HG02798 (cell line): ENCODE measurements around the gene OTULINL.

Source experiments
- ATAC-seq: cut with Tn5 transposase; IDR thresholded peaks from one replicate; pipeline ENCODE4 v1.9.1; 2021; ENCODE audit warnings: mild to moderate bottlenecking; ENCODE audit not compliant: unreplicated experiment, poor library complexity

Gene OTULINL

DNA sequence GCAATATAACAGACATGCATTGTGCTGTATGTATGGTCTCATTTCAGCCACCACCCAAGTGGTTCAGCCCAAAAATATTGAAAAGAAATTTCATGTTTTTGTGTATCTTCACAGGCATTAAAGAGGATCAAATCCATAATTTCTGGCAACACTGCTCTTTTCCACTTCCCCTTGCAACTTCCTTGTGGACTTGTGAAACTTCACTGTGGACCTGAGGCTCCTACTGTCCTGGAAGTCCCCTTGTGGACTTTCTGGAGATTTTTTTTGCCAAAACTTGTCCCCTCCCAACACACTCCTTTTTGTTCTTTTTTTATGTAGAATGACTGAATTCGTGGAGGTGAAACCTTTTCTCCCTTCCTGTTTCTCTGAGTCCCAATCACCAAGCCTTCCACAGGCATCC is 14.3 kb downstream of the OTULINL start:
- ATAC-seq = no peak

DNA sequence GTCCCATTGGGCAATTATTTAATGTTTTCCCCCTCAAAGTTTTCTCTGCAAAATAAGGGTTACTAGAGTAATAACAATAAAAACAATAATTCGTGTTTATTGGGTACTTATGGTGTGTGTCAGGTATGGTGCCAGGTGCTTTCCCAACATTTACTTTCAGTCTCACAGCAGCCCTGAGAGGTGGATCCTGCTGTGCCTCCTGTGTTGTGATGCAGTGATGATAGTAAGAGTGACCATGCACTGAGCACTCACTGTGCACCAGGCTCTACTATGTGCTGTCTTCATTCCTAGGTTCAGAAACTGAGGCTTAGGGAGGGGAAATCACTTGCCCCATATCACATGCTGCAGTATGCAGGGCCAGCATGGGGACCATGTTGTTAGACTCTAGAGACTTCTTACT is 15.5 kb downstream of the OTULINL start:
- ATAC-seq = no peak

DNA sequence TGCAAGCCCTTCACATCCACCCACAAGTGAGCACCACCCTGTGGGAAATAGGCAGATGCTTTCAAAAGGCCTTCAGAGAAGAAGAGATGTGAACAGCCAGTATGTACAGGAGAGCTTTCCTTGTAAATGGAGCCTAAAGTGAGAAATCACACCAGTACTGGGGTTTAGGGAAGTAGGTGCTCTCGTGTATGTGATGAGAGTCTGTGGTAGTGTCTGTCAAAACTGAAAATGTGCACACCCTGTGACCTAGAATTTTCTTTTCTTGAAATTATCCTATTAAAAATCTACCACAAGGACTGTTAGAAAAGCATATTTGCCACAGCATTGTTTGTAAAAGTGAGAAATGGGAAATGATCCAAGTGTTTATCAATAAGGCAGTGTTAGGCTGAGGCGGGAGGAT is 16.6 kb downstream of the OTULINL start:
- no peak for ATAC-seq

DNA sequence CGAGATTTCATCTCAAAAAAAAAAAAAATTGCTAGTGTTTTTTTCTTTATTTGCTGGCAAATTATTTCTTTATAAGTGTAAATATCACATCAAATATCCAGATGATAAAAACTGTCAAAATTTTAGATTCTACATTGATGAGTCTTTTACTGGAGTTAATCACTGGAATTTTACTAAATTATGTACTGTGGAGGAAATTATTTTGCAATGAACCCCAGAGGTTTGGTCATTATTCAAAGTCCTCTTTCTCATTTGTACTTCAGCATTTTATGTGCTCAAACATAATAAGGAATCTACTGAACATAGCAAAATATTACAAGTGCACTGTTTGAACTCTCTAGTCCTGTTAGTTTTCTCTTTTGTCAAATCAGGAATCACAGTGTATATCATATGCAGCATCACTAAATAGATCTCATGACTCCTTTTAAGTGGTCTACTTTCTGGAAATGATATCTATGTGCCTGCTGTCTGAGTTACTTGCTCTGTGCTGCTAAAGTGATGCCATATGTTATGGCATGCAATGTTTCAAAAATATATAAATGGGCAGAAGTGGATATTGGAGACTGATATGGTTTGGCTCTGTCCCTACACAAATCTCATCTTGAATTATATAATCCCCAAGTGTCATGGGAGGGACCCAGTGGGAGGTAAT is 18.0 kb downstream of the OTULINL start:
- no peak for ATAC-seq

DNA sequence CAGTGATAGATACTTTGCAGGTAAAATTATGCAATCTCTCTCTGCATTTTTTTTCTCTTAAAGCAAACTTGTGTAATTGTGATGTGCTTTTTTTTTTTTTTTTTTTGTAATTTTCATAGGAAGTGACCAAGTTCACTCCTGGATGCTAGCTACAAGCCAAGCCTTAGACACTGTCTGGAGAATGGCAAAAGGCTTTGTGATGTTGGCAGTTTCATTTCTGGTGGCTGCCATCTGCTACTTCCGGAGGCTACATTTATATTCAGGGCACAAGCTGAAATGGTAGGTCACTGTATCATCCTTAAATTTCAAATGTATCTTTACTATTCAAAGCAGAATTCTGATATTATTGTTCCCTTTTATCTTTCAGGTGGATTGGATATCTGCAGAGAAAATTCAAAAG is 19.3 kb downstream of the OTULINL start:
- ATAC-seq = no peak

DNA sequence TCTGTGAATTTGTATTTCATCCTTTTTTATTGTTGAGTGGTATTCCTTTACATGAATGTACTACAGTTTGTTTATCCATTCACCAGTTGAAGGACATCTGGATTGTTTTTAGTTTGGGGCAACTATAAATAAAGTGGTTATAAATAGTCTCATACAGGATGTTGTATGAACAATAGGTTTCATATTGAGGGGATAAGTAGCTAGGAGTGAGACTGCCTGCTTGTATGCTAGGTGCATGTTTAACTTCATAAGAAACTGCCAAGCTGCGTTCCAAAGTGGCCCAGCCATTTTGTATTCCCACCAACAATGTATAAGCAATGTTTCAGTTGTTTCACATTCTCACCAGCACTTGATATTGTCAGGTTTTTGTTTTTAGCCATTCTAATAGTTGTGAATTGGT is 21.5 kb downstream of the OTULINL start:
- no peak for ATAC-seq

DNA sequence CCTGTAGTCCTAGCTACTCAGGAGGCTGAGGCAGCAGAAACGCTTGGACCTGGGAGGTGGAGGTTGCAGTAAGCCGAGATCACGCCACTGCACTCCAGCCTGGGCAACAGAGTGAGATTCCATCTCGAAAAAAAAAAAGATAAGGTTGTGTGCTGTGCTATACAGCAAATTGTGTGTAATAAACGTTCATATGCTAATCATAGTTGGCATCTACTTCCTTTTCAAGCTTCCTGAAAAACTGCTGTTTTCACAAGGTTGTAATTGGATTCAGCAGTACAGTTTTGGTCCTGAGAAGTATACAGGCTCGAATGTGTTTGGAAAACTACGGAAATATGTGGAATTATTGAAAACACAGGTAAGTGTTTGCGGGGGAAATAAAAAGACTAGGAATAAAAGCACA is 25.5 kb downstream of the OTULINL start:
- no peak for ATAC-seq

DNA sequence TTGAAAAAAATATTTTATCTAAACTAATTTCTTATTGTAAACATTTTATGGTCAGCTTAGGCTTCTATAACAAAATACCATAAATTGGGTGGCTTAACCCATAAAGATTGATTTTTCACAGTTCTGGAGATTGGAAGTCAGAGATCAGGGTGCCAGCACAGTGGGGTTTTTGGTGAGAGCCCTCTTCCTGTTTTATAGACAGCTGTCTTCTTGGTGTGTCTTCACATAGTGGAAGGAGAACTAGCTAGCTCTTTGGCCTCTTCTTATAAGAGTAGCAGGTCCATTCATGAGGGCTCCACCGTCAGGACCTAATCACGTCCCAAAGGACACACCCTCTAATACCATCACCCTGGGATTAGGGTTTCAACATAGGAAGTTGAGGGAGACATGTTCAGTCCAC is 26.6 kb downstream of the OTULINL start:
- no peak for ATAC-seq

DNA sequence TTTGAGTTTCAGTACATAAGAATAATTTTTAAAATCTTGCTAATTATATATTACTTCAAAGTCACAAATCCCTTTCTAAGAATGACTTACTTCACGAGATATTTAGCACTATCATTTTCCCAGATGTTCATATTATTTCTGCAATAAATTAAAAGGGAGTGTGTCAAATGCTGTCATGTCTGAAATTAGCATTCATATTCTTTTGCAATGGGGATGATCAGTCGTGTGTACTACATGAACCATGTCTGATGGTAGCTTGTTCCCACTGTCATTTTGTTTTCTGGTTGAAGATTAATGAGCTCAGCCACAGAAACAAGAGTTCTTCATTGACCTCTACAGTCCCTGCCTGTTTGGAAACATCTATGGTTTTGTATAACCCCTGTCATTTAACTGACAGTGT is 30.1 kb downstream of the OTULINL start:
- no peak for ATAC-seq

DNA sequence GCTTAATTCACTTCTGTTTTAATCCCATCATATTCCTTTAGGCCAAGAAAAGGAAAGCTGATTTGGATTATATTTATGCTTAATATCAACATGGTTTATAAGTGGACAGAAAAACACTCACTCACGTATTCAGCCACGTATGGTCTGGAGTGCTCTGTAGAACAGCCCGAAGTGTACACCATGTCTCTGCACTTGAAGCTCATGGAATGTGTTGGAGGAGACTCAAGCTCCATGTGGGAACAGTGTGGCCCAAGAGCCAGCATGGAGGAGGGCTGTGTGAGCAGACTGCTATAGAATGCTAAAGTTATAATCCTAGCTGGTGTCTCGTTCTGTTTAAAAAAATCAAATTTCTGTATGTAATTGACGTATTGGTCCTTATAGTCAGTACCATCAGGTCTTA is 32.9 kb downstream of the OTULINL start:
- no peak for ATAC-seq

DNA sequence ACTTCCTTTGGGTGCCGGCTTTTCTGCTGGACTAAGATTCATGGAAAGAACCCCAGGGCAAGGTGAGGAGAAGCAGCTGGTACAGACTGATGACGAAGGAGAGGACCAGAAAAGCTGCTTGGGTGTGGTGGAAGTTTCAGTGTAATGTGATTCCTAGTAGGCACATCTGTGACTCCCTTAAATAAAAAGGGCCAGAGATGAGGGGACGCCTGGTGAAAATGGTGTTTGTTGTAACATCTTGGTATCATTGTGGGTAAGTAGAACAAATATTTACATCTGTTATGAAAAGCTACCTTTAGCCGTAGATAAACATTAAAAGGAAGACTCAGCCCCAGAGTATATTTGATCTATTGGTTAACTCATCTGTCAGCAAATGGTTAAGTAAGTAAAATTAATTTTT is 33.8 kb downstream of the OTULINL start:
- ATAC-seq = no peak

DNA sequence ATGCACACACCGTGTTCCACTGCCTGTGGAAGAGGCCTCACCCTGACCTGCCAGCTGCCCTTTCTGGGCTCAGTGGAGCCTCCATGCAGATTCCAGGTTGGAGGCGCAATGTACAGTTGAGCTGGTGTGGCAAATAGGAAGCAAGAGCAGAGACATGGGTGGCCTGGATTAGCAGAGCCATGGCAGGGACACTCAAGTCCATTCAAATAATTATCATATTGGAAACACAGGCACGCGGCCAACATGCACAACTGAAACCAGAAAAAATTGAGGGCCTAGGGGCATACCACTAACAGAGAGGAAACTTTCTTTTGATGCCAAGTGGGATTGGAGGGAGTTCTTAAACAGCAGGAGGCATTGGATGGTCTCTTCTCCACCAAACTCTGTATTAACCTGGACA is 35.8 kb downstream of the OTULINL start:
- ATAC-seq = no peak

DNA sequence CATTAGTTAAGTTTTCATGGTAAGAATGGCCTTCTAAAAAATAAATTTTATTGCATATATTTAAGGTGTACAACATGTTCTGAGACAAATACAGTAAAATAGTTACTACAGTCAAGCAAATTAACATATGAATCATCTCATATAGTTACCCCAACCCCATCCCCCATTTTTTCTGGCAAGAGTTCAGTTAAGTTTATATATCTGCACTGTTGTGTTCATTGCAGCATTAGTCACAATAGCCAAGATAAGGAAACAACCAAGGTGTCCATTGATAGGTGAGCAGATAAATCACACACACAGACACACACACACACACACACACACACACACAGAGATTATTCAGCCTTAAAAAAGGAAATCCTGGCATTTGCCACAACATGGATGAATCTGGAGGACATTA is 45.7 kb downstream of the OTULINL start:
- ATAC-seq = no peak

DNA sequence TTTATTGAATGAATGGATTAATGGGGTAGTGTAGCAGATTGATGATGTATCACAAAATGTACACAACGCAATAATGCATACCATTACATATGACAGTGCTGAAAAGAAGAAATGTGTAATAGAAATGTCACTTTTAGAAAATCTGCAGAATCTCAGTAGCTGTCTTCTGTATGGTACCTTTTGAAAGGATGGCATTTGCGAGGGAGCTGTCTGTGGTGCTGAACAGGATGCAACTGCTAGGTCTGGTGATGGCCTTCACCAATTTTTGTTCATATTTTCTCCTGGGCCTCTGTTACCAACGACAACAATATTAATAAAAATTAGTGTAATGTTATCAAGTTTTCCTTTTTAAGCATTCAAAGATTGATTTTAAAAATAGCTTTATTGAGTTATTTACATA is 46.8 kb downstream of the OTULINL start:
- ATAC-seq = no peak

DNA sequence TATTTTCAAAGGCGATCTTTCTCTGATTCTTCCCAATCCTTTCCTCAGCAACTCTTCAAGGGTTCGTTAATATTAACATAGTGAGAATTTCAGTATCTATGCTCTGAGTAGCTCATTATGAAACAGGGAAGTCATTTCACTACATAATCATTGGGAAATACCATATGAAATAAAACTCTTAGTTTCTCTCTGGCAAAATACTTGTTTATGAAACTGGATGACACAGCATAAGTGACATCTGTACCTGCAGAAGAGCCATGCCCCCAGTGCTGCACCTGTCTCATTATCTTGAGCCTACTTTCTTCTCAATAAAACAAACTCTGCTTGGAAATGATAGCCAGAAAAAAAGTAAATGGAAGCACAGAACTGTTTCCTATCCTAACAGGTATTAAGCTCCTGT is 49.1 kb downstream of the OTULINL start:
- ATAC-seq = no peak

DNA sequence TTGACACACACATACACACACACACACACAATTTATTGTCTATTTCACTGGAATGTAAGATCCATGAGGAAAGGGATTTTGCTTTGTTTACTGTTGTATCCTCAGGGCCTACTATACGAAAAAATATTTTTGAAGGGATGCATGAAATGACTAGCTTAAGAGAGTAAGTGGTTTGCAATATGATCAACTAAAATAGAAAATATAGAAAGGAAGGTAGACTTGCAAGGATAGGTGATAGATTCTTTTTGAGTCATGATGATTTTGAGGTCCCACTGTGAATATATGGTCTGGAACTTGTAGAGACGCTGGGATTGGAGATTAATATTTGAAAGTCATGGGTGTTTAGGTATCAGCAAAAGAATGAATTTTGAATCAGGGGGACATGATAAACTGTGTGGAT is 54.1 kb downstream of the OTULINL start:
- ATAC-seq = no peak

DNA sequence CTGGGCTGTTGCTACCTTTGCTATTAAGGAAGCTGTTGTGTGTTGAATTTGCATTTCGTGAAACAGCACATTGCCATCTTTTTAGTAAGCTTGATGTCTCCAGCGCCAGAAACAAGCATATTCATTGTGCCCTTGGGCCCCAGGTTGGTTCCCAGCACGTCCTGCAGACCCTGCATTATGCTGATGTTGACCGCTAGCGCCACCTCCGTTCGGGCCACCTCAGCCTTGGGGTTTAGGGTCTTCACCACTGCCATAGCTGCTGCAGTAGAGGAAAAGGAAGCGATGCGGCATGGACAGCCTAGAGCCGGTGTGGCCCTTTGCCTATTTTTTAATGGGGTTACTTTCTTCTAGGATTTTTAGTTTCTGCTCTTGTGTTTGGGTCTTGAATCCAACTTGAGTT is 59.2 kb downstream of the OTULINL start:
- ATAC-seq = no peak

DNA sequence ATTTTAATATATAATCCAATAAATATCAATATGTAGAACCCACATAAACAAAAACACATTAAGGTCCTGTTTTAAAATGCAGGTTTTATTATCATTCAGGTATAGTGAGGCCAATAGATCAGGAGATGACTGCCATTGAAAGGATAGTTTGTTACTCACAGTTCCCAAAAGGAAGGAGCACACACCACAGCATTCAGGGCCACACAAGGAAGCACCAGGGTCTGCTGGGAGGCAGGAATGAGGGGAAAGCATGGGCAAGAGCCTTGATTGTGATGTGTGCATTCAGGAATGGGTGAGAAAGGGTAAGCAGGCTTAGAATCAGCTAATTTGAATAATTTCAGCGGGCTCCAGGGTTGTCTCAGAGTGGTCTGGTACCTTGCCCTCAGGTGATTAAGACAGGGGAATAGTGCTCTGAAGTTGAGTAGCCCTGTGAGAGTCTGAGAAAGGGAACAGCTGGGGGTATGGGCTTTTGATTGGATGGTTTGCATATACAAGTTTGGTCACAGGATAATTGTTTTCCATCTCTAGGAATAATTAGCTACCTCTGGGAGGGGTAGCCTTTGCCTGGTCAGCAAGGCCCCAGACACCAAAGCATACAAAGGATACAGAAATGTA is 63.1 kb downstream of the OTULINL start:
- ATAC-seq = no peak

DNA sequence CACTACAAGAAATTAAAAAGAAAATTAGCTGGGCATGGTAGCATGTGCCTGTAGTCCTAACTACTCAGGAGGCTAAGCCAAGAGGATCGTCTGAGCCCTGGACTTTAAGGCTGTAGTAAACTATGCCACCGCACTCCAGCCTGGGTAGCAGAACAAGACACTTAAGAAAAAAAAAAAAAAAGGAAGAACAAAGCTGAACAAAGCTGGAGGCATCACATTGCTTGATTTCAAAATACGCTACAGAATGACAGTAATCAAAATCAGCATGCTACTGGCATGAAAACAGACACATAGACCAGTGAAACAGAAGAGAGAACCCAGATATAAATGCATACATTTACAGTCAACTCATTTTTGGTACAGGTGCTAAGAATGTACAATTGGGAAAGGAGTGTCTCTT is 68.5 kb downstream of the OTULINL start:
- no peak for ATAC-seq

DNA sequence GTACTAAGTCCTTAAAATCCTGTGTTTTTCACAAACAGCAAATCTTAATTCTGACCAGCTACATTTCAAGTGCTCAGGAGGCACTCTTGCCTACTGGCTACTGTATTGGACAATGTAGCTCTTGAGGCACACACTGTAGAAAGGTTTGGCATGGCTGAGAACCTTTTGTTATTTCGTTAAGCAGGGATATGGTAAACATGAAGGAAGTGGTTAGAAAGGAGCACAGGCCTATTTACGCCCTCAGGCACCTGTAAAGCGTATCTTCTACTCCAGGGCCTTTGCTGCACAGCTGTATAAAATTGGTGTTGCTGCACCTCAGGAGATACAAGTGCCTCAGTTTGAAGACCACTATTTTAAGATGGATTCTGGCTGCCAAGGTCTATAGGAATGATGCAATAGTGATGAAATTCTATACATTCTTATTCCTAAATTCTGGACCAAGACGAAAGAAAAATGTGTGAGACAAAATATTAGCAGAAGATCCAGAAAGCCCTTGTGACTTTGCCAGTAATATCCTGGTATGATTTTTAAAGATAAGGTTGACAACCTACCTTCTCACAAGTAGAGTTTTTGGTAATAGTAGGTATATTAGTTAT is 73.7 kb downstream of the OTULINL start:
- no peak for ATAC-seq

DNA sequence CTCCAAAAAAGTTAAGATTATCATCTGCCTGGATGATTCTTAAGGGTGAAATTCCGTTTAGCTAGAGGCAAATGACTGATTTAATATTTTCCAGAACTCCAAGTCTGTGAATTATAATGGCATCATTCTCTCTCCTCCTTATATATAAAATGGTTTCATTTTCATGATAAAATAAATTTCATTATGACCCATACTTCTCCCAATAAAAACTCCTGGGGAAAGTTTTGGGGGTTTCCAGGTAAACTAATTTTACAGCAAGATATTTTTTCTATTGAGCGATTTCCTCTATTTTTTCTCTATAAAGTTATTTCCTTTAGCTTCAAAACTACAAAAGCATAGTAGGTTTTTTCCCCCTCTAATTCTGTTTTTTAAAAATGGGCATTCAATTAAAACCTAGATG is 75.3 kb downstream of the OTULINL start:
- no peak for ATAC-seq
